Mesendoderm (in vitro differentiated cells): Measurements from ENCODE around the gene PLCL1.

Experiments
- DNase-seq: peaks from one replicate; pipeline ENCODE4 v3.0.0; 2013
- H2AK5ac ChIP-seq: 2 replicates; pipeline ENCODE4 v1.6.1; 2013; ENCODE audit warnings: low read length, inconsistent platforms
- H2BK120ac ChIP-seq: 2 replicates; pipeline ENCODE4 v1.6.1; 2013; ENCODE audit warnings: low read depth, mild to moderate bottlenecking, low read length, moderate library complexity, mixed read lengths
- H2BK15ac ChIP-seq: replicated peaks from 2 replicates; pipeline ENCODE4 v1.6.1; 2013; ENCODE audit warnings: low read depth, mild to moderate bottlenecking, moderate library complexity
- H2BK5ac ChIP-seq: 2 replicates; pipeline ENCODE4 v1.6.1; 2013; ENCODE audit warnings: low read length, inconsistent platforms
- H3K18ac ChIP-seq: 2 replicates; pipeline ENCODE4 v1.6.1; 2013; ENCODE audit warnings: mild to moderate bottlenecking, low read length, mixed read lengths
- H3K23ac ChIP-seq: one replicate; pipeline ENCODE4 v1.6.1; 2013; ENCODE audit warnings: low read length
- H3K27ac ChIP-seq: 2 replicates; pipeline ENCODE4 v1.5.1; 2013; ENCODE audit warnings: low read depth, mild to moderate bottlenecking, inconsistent platforms, low read length, moderate library complexity
- H3K27me3 ChIP-seq: 2 replicates; pipeline ENCODE4 v1.6.1; 2013; ENCODE audit warnings: low read length, control low read depth, mild to moderate bottlenecking, inconsistent platforms; ENCODE audit not compliant: insufficient read depth, poor library complexity
- H3K36me3 ChIP-seq: 2 replicates; pipeline ENCODE4 v1.6.1; 2013; ENCODE audit warnings: low read length, inconsistent platforms; ENCODE audit not compliant: control insufficient read depth, insufficient read depth
- H3K4ac ChIP-seq: one replicate; pipeline ENCODE4 v1.6.1; 2013; ENCODE audit warnings: low read depth, mild to moderate bottlenecking, low read length, moderate library complexity
- H3K4me1 ChIP-seq: 2 replicates; pipeline ENCODE4 v1.6.1; 2013; ENCODE audit warnings: low read depth, low read length, inconsistent platforms; ENCODE audit not compliant: control insufficient read depth
- H3K4me2 ChIP-seq: 2 replicates; pipeline ENCODE4 v1.6.1; 2013; ENCODE audit warnings: low read length
- H3K4me3 ChIP-seq: 2 replicates; pipeline ENCODE4 v1.5.1; 2013; ENCODE audit warnings: mild to moderate bottlenecking, low read length
- H3K56ac ChIP-seq: one replicate; pipeline ENCODE4 v1.6.1; 2013; ENCODE audit warnings: low read length
- H3K79me1 ChIP-seq: 2 replicates; pipeline ENCODE4 v1.6.1; 2013; ENCODE audit warnings: low read length, inconsistent platforms
- H3K79me2 ChIP-seq: 2 replicates; pipeline ENCODE4 v1.6.1; 2013; ENCODE audit warnings: mild to moderate bottlenecking, low read length; ENCODE audit not compliant: control insufficient read depth, insufficient read depth
- H3K9ac ChIP-seq: 2 replicates; pipeline ENCODE4 v1.6.1; 2013; ENCODE audit warnings: low read length, inconsistent platforms
- H4K5ac ChIP-seq: one replicate; pipeline ENCODE4 v1.6.1; 2013; ENCODE audit warnings: low read length
- H4K8ac ChIP-seq: one replicate; pipeline ENCODE4 v1.6.1; 2013; ENCODE audit warnings: low read depth, mild to moderate bottlenecking, control low read depth, low read length, moderate library complexity
- WGBS: extraction: QIAGEN DNeasy Blood & Tissue Kit; methylation state at CpG from one replicate; pipeline ENCODE4 v1.1.7; 2013; ENCODE audit warnings: low lambda C conversion rate, missing lambda C conversion rate; ENCODE audit not compliant: insufficient coverage; ENCODE audit errors: extremely low coverage; 5-methylcytosine and 5-hydroxymethylcytosine counted together

The PLCL1 gene

GRCh38 chr2:198065322-198065721 is 260.9 kb downstream of the PLCL1 start:
- H2BK15ac ChIP-seq = no peak overlapping the region
- no peak overlapping the region for H3K4ac ChIP-seq
- no peak overlapping the region for H3K23ac ChIP-seq
- H3K36me3 ChIP-seq = no peaks in the 10 kb centered on the region
- no peak overlapping the region for H2BK5ac ChIP-seq
- H4K8ac ChIP-seq = no peak overlapping the region
- no peaks in the 10 kb centered on the region for H3K79me1 ChIP-seq
- no peak overlapping the region for H2AK5ac ChIP-seq
- H3K4me2 ChIP-seq = no peak overlapping the region
- H2BK120ac ChIP-seq = no peak overlapping the region
- H3K27me3 ChIP-seq = no peaks in the 10 kb centered on the region
- H3K9ac ChIP-seq = no peak overlapping the region
- H3K4me1 ChIP-seq = no peaks in the 10 kb centered on the region
- no CpG with 5 or more reads among the region's 1 CpG for WGBS
- no peak for DNase-seq
- H3K56ac ChIP-seq = no peak overlapping the region
- no peak overlapping the region for H3K4me3 ChIP-seq
- H4K5ac ChIP-seq = no peak overlapping the region
- H3K27ac ChIP-seq = no peak overlapping the region
- H3K18ac ChIP-seq = no peak overlapping the region
- H3K79me2 ChIP-seq = no peaks in the 10 kb centered on the region

DNA sequence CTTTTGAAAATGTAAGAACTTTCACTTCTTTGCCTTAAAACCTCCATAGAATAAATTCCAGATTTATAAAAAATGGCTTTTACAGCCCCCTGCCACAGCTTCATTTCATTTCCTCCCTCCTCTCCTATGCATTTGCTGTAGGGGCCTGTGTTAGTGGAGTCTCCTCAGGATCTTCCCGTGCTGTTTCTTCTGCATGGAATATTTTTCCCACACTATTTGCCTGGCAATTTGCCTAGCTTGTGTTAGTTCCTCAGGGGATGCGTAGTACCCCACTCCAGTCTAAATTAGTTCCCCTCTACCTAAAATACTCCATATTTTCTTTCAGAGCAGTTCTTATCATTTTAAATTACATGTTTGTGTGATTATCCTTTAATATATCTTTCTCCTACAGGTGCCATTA is 262.2 kb downstream of the PLCL1 start:
- Histone ChIP-seq H2BK15ac (no peak overlapping the region), H4K8ac (no peak overlapping the region), H3K27ac (no peak overlapping the region), H3K4me2 (no peak overlapping the region), H3K4me3 (no peak overlapping the region), H3K36me3 (no peaks in the 10 kb centered on the region), H3K27me3 (no peaks in the 10 kb centered on the region), H3K9ac (no peak overlapping the region), H4K5ac (no peak overlapping the region), H3K4me1 (no peaks in the 10 kb centered on the region), H3K56ac (no peak overlapping the region), H3K79me1 (no peaks in the 10 kb centered on the region), H2BK120ac (no peak overlapping the region), H3K79me2 (no peaks in the 10 kb centered on the region), H3K18ac (no peak overlapping the region), H3K23ac (no peak overlapping the region), H2AK5ac (no peak overlapping the region), H3K4ac (no peak overlapping the region), H2BK5ac (no peak overlapping the region)
- WGBS = no CpG with 5 or more reads among the region's 2 CpGs
- no peak for DNase-seq

GRCh38 chr2:198072655-198073054 is 268.3 kb downstream of the PLCL1 start:
- Histone ChIP-seq H3K79me2 (no peaks in the 10 kb centered on the region), H3K56ac (no peak overlapping the region), H3K27me3 (no peaks in the 10 kb centered on the region), H3K27ac (no peak overlapping the region), H3K4me1 (no peaks in the 10 kb centered on the region), H3K79me1 (no peaks in the 10 kb centered on the region), H3K36me3 (no peaks in the 10 kb centered on the region), H2BK15ac (no peak overlapping the region), H3K4me3 (no peak overlapping the region), H3K23ac (no peak overlapping the region), H2BK120ac (no peak overlapping the region), H3K18ac (no peak overlapping the region), H3K4ac (no peak overlapping the region), H2AK5ac (no peak overlapping the region), H4K8ac (no peak overlapping the region), H3K4me2 (no peak overlapping the region), H4K5ac (no peak overlapping the region), H3K9ac (no peak overlapping the region), H2BK5ac (no peak overlapping the region)
- no peak for DNase-seq

DNA sequence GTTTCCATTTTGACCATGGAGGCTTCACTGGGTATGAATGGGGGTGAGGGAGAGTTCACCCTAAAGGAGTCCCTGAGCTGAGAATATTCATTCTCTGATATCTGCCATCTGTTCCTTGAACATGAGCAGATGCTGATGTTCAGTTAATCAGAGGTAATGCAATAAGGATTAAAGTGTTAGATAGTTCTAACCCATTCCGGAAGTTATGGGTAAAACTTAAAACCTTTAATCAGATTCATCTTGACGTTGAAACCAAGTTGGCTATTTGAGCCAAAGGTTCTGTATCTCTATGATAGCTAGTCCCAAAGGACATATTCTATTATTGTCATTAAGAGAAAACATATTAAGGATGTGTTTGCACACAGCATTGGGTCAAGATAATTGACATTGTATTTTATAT is 268.9 kb downstream of the PLCL1 start:
- H2BK120ac ChIP-seq = no peak overlapping the region
- H4K5ac ChIP-seq = no peak overlapping the region
- no peak overlapping the region for H3K4me2 ChIP-seq
- no peak overlapping the region for H3K18ac ChIP-seq
- no peaks in the 10 kb centered on the region for H3K4me1 ChIP-seq
- H3K79me1 ChIP-seq = no peaks in the 10 kb centered on the region
- H3K4me3 ChIP-seq = no peak overlapping the region
- WGBS = no CpG with 5 or more reads among the region's 2 CpGs
- H3K79me2 ChIP-seq = no peaks in the 10 kb centered on the region
- H3K9ac ChIP-seq = no peak overlapping the region
- no peak overlapping the region for H3K23ac ChIP-seq
- H3K36me3 ChIP-seq = no peaks in the 10 kb centered on the region
- no peak overlapping the region for H4K8ac ChIP-seq
- no peak overlapping the region for H2BK15ac ChIP-seq
- H2AK5ac ChIP-seq = no peak overlapping the region
- H2BK5ac ChIP-seq = no peak overlapping the region
- DNase-seq = no peak
- no peak overlapping the region for H3K56ac ChIP-seq
- H3K27me3 ChIP-seq = no peaks in the 10 kb centered on the region
- no peak overlapping the region for H3K27ac ChIP-seq
- H3K4ac ChIP-seq = no peak overlapping the region

- H3K23ac ChIP-seq = no peak overlapping the region
- no peak overlapping the region for H2BK15ac ChIP-seq
- H4K8ac ChIP-seq = no peak overlapping the region
- H2BK120ac ChIP-seq = no peak overlapping the region
- no peak overlapping the region for H2AK5ac ChIP-seq
- no peak overlapping the region for H3K9ac ChIP-seq
- no peaks in the 10 kb centered on the region for H3K79me1 ChIP-seq
- no peak overlapping the region for H3K4me2 ChIP-seq
- no peak overlapping the region for H3K27ac ChIP-seq
- H4K5ac ChIP-seq = no peak overlapping the region
- no peaks in the 10 kb centered on the region for H3K36me3 ChIP-seq
- H3K27me3 ChIP-seq = no peaks in the 10 kb centered on the region
- H3K56ac ChIP-seq = no peak overlapping the region
- DNase-seq = no peak
- no peaks in the 10 kb centered on the region for H3K4me1 ChIP-seq
- no peak overlapping the region for H2BK5ac ChIP-seq
- H3K4me3 ChIP-seq = no peak overlapping the region
- WGBS = no CpG with 5 or more reads among the region's 1 CpG
- H3K4ac ChIP-seq = no peak overlapping the region
- H3K18ac ChIP-seq = no peak overlapping the region
- H3K79me2 ChIP-seq = no peaks in the 10 kb centered on the region
Measured at GRCh38 chr2:198077477-198077876, 273.1 kb downstream of the PLCL1 start.

DNA sequence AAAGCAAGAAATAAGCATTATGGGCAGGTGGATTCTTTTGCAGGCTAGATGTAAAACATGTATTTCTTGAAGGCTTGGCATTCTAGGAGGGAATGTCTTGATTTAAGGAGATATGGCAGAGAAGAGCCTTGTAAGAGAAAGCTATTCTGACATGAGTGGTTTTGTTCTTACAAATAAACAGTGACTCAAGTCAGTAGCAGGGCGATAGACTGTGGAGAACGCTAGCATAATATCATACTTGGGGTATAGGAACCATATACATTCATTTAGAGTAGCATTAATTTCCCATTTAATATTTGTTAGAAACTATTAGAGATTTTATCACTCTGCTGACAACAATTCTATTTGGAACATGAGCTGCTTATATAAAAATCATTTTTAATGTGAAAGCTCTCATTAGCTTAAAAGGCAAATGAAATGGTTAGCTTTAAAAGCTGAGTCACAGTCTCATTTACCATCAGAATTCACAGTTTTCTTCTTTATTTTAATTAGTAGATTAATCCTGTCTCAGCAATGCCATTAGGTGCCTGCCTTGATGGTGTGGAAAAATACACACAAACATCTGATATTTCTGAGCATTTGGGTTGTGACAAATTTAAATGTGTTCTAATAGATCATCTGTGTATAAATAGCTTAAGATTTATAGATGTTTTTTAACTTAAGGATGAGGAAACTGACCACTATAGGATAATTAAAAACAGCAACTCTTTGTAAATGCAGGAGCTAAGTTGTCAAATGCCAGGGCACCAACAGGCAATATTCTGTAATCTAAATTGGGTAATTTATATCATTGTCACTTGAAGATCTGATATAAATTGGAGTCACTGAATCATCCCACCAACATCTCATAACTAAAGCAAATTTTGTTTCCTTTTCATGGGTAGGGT is 276.7 kb downstream of the PLCL1 start:
- Histone ChIP-seq H3K27me3 (no peaks in the 10 kb centered on the region), H3K27ac (no peak overlapping the region), H3K56ac (no peak overlapping the region), H3K79me2 (no peaks in the 10 kb centered on the region), H3K23ac (no peak overlapping the region), H3K4me3 (no peak overlapping the region), H4K8ac (no peak overlapping the region), H3K18ac (no peak overlapping the region), H2BK15ac (no peak overlapping the region), H3K4ac (no peak overlapping the region), H3K4me1 (no peaks in the 10 kb centered on the region), H3K9ac (no peak overlapping the region), H3K79me1 (no peaks in the 10 kb centered on the region), H2BK120ac (no peak overlapping the region), H3K4me2 (no peak overlapping the region), H3K36me3 (no peaks in the 10 kb centered on the region), H2BK5ac (no peak overlapping the region), H4K5ac (no peak overlapping the region), H2AK5ac (no peak overlapping the region)
- no CpG with 5 or more reads among the region's 2 CpGs for WGBS
- DNase-seq = no peak
